Measurements from ENCODE around the gene HSPA12A.

The HSPA12A gene

GRCh38 chr10:116771959-116772585 lies 29.7 kb upstream of the HSPA12A start:
- Histone ChIP-seq H3K4me3 (ENCODE audit: low read length) (no peak overlapping the region), H2BK5ac (ENCODE audit: low read length) (no peak overlapping the region), H3K36me3 (ENCODE audit: control insufficient read depth, insufficient read depth, low read length) (no peaks in the 10 kb centered on the region), H3K79me1 (ENCODE audit: low read length) (no peaks in the 10 kb centered on the region), H3K56ac (ENCODE audit: low read length) (no peak overlapping the region), H2AK5ac (ENCODE audit: low read length) (no peak overlapping the region), H3K4me2 (ENCODE audit: low read length) (no peak overlapping the region), H3K79me2 (ENCODE audit: control insufficient read depth, insufficient read depth, low read length) (no peaks in the 10 kb centered on the region), H3K23ac (ENCODE audit: low read length) (no peak overlapping the region), H3K27me3 (ENCODE audit: insufficient read depth, low read length, poor library complexity) (no peaks in the 10 kb centered on the region), H3K27ac (ENCODE audit: low read depth, low read length) (no peak overlapping the region), H3K18ac (ENCODE audit: low read length) (no peak overlapping the region), H3K4ac (ENCODE audit: low read depth, low read length) (no peak overlapping the region), H2BK120ac (ENCODE audit: low read depth, low read length) (no peak overlapping the region), H4K8ac (ENCODE audit: low read depth, low read length) (no peak overlapping the region), H4K5ac (ENCODE audit: low read length) (no peak overlapping the region), H3K9ac (ENCODE audit: low read length) (no peak overlapping the region), H2BK15ac (replicated peaks; ENCODE audit: low read depth) (no peak overlapping the region), H3K4me1 (ENCODE audit: control insufficient read depth, low read depth, low read length) (peaks cover 2% of the 10 kb centered on the region)
- no peak for DNase-seq
- no CpG with 5 or more reads among the region's 9 CpGs for WGBS (ENCODE audit: extremely low coverage, insufficient coverage, low lambda C conversion rate)

DNA sequence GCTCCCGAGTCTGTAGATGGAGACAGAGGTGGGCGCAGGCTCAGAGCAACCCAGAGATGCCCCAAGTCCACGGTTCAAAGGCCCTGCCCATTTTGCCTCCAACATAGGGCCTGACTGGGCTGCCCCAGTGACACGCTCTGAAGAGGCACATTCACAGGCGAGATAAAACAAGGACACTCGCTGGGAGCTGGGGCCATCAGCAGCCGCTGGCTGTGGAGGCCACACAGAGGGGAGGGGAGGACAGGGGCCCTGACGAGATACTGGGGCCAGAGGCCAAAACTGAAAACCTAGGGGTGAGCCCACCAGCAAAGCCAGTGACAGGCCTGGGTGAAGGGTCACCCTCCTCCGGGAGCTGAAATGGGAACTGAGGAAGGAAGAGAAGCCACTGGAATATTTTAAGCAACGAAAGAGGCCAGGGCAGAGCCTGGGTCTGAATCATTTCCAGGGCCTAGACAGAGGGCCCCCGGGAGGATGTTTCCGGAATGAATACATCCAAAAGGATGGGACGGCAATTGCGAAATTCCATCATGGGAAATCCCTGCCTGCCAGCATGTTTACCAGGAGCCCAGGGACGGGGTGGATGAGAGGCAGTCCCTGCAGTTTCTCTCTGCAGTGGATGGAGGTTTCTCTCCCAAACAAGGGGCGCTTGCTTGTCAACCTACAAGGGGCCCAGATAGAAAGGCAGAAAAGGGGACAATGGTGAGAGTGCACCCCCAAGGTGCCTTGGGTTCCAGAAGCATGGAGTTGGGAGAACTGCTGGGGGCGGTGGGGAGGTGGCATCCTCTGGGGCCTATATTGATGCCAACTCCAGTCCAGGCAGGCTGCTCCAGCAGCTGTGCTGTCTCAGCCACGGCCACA lies 29.0 kb upstream of the HSPA12A start:
- H3K79me1 ChIP-seq (ENCODE audit: low read length) = no peaks in the 10 kb centered on the region
- no peaks in the 10 kb centered on the region for H3K27me3 ChIP-seq (ENCODE audit: insufficient read depth, low read length, poor library complexity)
- H3K9ac ChIP-seq (ENCODE audit: low read length) = no peak overlapping the region
- no peak overlapping the region for H4K5ac ChIP-seq (ENCODE audit: low read length)
- H3K4me2 ChIP-seq (ENCODE audit: low read length) = no peak overlapping the region
- H3K36me3 ChIP-seq (ENCODE audit: control insufficient read depth, insufficient read depth, low read length) = no peaks in the 10 kb centered on the region
- H2BK120ac ChIP-seq (ENCODE audit: low read depth, low read length) = no peak overlapping the region
- H3K56ac ChIP-seq (ENCODE audit: low read length) = no peak overlapping the region
- no peak overlapping the region for H4K8ac ChIP-seq (ENCODE audit: low read depth, low read length)
- no peak overlapping the region for H2BK15ac ChIP-seq (replicated peaks; ENCODE audit: low read depth)
- no peak overlapping the region for H3K23ac ChIP-seq (ENCODE audit: low read length)
- H3K18ac ChIP-seq (ENCODE audit: low read length) = no peak overlapping the region
- no peak overlapping the region for H3K4me3 ChIP-seq (ENCODE audit: low read length)
- H3K4me1 ChIP-seq (ENCODE audit: control insufficient read depth, low read depth, low read length) = peaks cover 2% of the 10 kb centered on the region
- H3K79me2 ChIP-seq (ENCODE audit: control insufficient read depth, insufficient read depth, low read length) = no peaks in the 10 kb centered on the region
- H3K4ac ChIP-seq (ENCODE audit: low read depth, low read length) = no peak overlapping the region
- H2BK5ac ChIP-seq (ENCODE audit: low read length) = no peak overlapping the region
- no peak for DNase-seq
- H3K27ac ChIP-seq (ENCODE audit: low read depth, low read length) = peak overlapping the region; percentile 23
- H2AK5ac ChIP-seq (ENCODE audit: low read length) = no peak overlapping the region
- no CpG with 5 or more reads among the region's 18 CpGs for WGBS (ENCODE audit: extremely low coverage, insufficient coverage, low lambda C conversion rate)

GRCh38 chr10:116770281-116770680 lies 27.9 kb upstream of the HSPA12A start:
- Histone ChIP-seq H3K79me2 (ENCODE audit: control insufficient read depth, insufficient read depth, low read length) (no peaks in the 10 kb centered on the region), H3K27ac (ENCODE audit: low read depth, low read length) (no peak overlapping the region), H3K23ac (ENCODE audit: low read length) (no peak overlapping the region), H4K8ac (ENCODE audit: low read depth, low read length) (no peak overlapping the region), H2BK120ac (ENCODE audit: low read depth, low read length) (no peak overlapping the region), H3K56ac (ENCODE audit: low read length) (no peak overlapping the region), H3K36me3 (ENCODE audit: control insufficient read depth, insufficient read depth, low read length) (no peaks in the 10 kb centered on the region), H3K4me3 (ENCODE audit: low read length) (no peak overlapping the region), H2BK5ac (ENCODE audit: low read length) (no peak overlapping the region), H3K4ac (ENCODE audit: low read depth, low read length) (no peak overlapping the region), H3K18ac (ENCODE audit: low read length) (no peak overlapping the region), H3K4me1 (ENCODE audit: control insufficient read depth, low read depth, low read length) (peaks cover 2% of the 10 kb centered on the region), H3K4me2 (ENCODE audit: low read length) (no peak overlapping the region), H3K9ac (ENCODE audit: low read length) (no peak overlapping the region), H2AK5ac (ENCODE audit: low read length) (no peak overlapping the region), H3K79me1 (ENCODE audit: low read length) (no peaks in the 10 kb centered on the region), H4K5ac (ENCODE audit: low read length) (no peak overlapping the region), H2BK15ac (replicated peaks; ENCODE audit: low read depth) (no peak overlapping the region), H3K27me3 (ENCODE audit: insufficient read depth, low read length, poor library complexity) (no peaks in the 10 kb centered on the region)
- no peak for DNase-seq
- WGBS (ENCODE audit: extremely low coverage, insufficient coverage, low lambda C conversion rate) = no CpG with 5 or more reads among the region's 10 CpGs

DNA sequence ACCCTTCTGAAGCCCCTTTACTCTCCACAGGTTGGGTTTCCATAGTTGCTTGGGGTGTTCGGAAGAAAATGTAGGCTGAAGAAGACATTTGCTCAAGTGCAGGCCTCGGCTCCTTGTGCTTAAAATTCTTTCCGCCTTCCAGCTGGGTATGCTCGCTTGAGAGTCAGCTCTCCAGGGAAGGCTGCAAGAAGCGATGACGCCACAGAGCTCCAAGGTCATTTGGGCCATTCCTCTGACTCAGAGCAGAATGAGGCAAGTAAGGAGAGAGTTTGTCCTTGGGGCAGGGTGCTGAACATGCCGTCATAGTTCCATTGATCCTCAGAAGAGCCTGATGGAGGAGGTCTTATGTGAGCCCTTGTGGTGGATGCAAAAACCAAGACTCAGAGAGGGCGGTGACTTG lies 27.4 kb upstream of the HSPA12A start:
- Histone ChIP-seq H3K4me2 (ENCODE audit: low read length) (no peak overlapping the region), H4K5ac (ENCODE audit: low read length) (no peak overlapping the region), H3K18ac (ENCODE audit: low read length) (no peak overlapping the region), H2BK15ac (replicated peaks; ENCODE audit: low read depth) (no peak overlapping the region), H2AK5ac (ENCODE audit: low read length) (no peak overlapping the region), H3K9ac (ENCODE audit: low read length) (no peak overlapping the region), H2BK120ac (ENCODE audit: low read depth, low read length) (no peak overlapping the region), H3K79me2 (ENCODE audit: control insufficient read depth, insufficient read depth, low read length) (no peaks in the 10 kb centered on the region), H3K23ac (ENCODE audit: low read length) (no peak overlapping the region), H3K27me3 (ENCODE audit: insufficient read depth, low read length, poor library complexity) (no peaks in the 10 kb centered on the region), H3K79me1 (ENCODE audit: low read length) (no peaks in the 10 kb centered on the region), H3K4me1 (ENCODE audit: control insufficient read depth, low read depth, low read length) (peaks cover 2% of the 10 kb centered on the region), H4K8ac (ENCODE audit: low read depth, low read length) (no peak overlapping the region), H2BK5ac (ENCODE audit: low read length) (no peak overlapping the region), H3K36me3 (ENCODE audit: control insufficient read depth, insufficient read depth, low read length) (no peaks in the 10 kb centered on the region), H3K4me3 (ENCODE audit: low read length) (no peak overlapping the region), H3K56ac (ENCODE audit: low read length) (no peak overlapping the region), H3K27ac (ENCODE audit: low read depth, low read length) (no peak overlapping the region), H3K4ac (ENCODE audit: low read depth, low read length) (no peak overlapping the region)
- no peak for DNase-seq
- WGBS (ENCODE audit: extremely low coverage, insufficient coverage, low lambda C conversion rate) = no CpG with 5 or more reads among the region's 8 CpGs

DNA sequence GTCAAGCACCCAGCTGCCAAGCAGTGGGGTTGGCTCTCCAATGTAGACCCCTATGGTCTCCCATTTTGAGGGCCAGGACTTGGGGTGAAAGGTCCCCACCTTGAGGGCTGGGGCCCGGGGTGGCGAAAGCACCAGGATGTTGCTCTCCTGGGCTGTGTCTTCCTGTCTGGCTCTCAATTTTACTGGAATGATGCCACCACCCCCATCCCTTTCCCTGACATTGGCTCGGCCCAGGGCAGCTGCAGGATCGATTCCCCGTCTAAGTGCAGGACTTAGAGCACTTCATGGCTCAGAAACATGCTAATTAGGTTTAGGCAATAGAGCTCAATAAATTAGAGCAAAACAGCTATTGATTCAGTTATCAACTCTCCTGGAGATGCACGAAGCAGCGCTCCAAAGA lies 27.0 kb upstream of the HSPA12A start:
- DNase-seq = no peak
- no peaks in the 10 kb centered on the region for H3K36me3 ChIP-seq (ENCODE audit: control insufficient read depth, insufficient read depth, low read length)
- no peak overlapping the region for H3K4me3 ChIP-seq (ENCODE audit: low read length)
- WGBS (ENCODE audit: extremely low coverage, insufficient coverage, low lambda C conversion rate) = no CpG with 5 or more reads among the region's 7 CpGs
- H2AK5ac ChIP-seq (ENCODE audit: low read length) = no peak overlapping the region
- no peak overlapping the region for H4K5ac ChIP-seq (ENCODE audit: low read length)
- H3K4me2 ChIP-seq (ENCODE audit: low read length) = no peak overlapping the region
- no peaks in the 10 kb centered on the region for H3K79me1 ChIP-seq (ENCODE audit: low read length)
- H3K4ac ChIP-seq (ENCODE audit: low read depth, low read length) = no peak overlapping the region
- no peak overlapping the region for H3K18ac ChIP-seq (ENCODE audit: low read length)
- no peak overlapping the region for H3K56ac ChIP-seq (ENCODE audit: low read length)
- no peak overlapping the region for H2BK5ac ChIP-seq (ENCODE audit: low read length)
- H3K4me1 ChIP-seq (ENCODE audit: control insufficient read depth, low read depth, low read length) = peaks cover 2% of the 10 kb centered on the region
- H3K79me2 ChIP-seq (ENCODE audit: control insufficient read depth, insufficient read depth, low read length) = no peaks in the 10 kb centered on the region
- H3K9ac ChIP-seq (ENCODE audit: low read length) = no peak overlapping the region
- no peak overlapping the region for H2BK15ac ChIP-seq (replicated peaks; ENCODE audit: low read depth)
- no peak overlapping the region for H2BK120ac ChIP-seq (ENCODE audit: low read depth, low read length)
- no peak overlapping the region for H3K27ac ChIP-seq (ENCODE audit: low read depth, low read length)
- no peak overlapping the region for H4K8ac ChIP-seq (ENCODE audit: low read depth, low read length)
- no peaks in the 10 kb centered on the region for H3K27me3 ChIP-seq (ENCODE audit: insufficient read depth, low read length, poor library complexity)
- H3K23ac ChIP-seq (ENCODE audit: low read length) = no peak overlapping the region

All from mesendoderm (in vitro differentiated cells).